ENCODE data around the gene APOH. TPM values are rescaled to one million over a fixed set of nuclear protein-coding genes. Genes with fewer than 3 reads are reported as not detected.
A peak's percentile ranks its signal among the peaks of the same experiment; 100 is the strongest.

The APOH gene
- polyA plus RNA-seq, 1 donor (not counting 4 experiments of a cell fraction or from before 2014, with no cell fraction given): not detected

DNA sequence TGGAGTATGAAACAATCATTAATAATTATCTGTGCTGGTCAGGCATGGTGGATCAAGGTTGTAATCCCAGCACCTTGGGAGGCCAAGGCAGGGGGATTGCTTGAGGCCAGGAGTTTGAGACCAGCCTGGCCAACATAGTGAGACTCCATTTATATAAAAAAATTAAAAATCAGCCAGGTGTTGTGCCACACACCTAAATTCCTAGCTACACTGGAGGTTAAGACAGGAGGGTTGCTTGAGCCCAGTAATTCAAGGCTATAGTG is 44.3 kb upstream of the APOH start:
- H3K36me3 ChIP-seq (ENCODE audit: control insufficient read depth in 2 of 2, extremely low read depth in 1 of 2, insufficient read depth in 2 of 2, low read length in 2 of 2): no peaks in the 10 kb centered on the region
- H3K4me2 ChIP-seq (ENCODE audit: control insufficient read depth, extremely low read depth, insufficient read depth, low read depth, low read length): peak overlapping the region; percentile 70
- H4K20me1 ChIP-seq (ENCODE audit: control insufficient read depth, extremely low read depth, insufficient read depth, low read length): no peaks in the 10 kb centered on the region
- peaks cover 35% of the 10 kb centered on the region for H3K4me1 ChIP-seq (ENCODE audit: control insufficient read depth, extremely low read depth, insufficient read depth, low read length)
- FAIRE-seq: no peak
- no peak overlapping the region for H2AFZ ChIP-seq (ENCODE audit: control insufficient read depth, low read length)
- peaks cover 2% of the 10 kb centered on the region for H3K9me1 ChIP-seq (ENCODE audit: control insufficient read depth, extremely low read depth, insufficient read depth, low read length)
- H3K79me2 ChIP-seq (ENCODE audit: control insufficient read depth, insufficient read depth, low read length): no peaks in the 10 kb centered on the region
- peak overlapping the region; percentile 36 for H3K27ac ChIP-seq (ENCODE audit: control insufficient read depth, insufficient read depth, low read length)
- TF ChIP-seq, protein P1, sequence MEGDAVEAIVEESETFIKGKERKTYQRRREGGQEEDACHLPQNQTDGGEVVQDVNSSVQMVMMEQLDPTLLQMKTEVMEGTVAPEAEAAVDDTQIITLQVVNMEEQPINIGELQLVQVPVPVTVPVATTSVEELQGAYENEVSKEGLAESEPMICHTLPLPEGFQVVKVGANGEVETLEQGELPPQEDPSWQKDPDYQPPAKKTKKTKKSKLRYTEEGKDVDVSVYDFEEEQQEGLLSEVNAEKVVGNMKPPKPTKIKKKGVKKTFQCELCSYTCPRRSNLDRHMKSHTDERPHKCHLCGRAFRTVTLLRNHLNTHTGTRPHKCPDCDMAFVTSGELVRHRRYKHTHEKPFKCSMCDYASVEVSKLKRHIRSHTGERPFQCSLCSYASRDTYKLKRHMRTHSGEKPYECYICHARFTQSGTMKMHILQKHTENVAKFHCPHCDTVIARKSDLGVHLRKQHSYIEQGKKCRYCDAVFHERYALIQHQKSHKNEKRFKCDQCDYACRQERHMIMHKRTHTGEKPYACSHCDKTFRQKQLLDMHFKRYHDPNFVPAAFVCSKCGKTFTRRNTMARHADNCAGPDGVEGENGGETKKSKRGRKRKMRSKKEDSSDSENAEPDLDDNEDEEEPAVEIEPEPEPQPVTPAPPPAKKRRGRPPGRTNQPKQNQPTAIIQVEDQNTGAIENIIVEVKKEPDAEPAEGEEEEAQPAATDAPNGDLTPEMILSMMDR (optimal IDR thresholded peaks at IDR 0.05 in 1 of 3, IDR thresholded peaks at IDR 0.05 in 1 of 3, conservative IDR thresholded peaks at IDR 0.05 in 1 of 3; ENCODE audit: extremely low read depth in 1 of 3, insufficient read depth in 2 of 3, low read length in 3 of 3): no peak
- no peak for TF ChIP-seq EZH2 (IDR thresholded peaks at IDR 0.05; ENCODE audit: low read length)
- no peak overlapping the region for H3K9ac ChIP-seq (ENCODE audit: control insufficient read depth, extremely low read depth, insufficient read depth, low read length)
- dilution Hi-C loops (cut with MboI; ENCODE audit: extremely low pct_ligation_motif_present, low sequenced_read_pairs): no loop called here
- no peaks in the 10 kb centered on the region for H3K27me3 ChIP-seq (ENCODE audit: control insufficient read depth, extremely low read depth, insufficient read depth, low read length)
- H3K4me3 ChIP-seq (ENCODE audit: control insufficient read depth in 2 of 3, extremely low read depth in 1 of 3, insufficient read depth in 2 of 3, low read depth in 1 of 3, low read length in 3 of 3): no peak overlapping the region
- H3K9me3 ChIP-seq (ENCODE audit: control insufficient read depth, low read depth, low read length): no peaks in the 10 kb centered on the region
- DNase-seq (ENCODE audit: low read depth, low spot score): no peak

DNA sequence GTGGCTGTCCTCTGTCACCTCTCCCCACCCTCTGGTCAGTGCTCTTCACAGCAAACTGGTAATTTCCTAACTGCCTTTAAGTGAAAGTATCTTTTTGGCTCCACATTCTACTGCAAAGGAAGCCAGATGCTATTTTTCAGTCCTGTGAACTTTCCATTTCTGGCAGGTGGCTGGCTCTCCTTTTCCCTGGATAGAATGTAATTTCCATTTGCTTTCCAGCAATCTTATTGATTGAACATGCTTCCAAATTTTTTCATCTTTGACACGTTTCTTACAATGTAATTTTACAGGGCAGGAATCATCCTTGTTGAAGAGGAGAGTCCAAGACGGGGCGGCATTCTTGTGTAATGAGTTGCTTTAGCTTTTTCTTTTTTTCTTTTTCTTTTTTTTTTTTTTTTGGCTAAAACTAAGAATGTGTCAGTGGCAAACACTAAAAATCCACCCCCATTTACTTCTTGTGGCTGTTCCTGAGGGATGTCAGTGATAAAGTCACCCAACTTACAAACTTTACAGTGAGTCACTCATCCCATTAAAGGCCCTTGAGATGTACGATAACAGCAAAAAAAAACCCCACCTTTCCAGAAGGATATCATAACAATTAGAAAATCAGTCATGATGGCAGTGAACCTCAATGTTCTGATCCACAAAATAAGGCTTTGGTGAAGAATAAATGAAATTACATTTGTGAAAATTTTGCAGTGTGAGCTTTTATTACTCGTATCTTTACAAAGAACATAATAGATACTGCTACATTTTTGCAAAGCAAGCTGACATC is 43.8 kb upstream of the APOH start:
- FAIRE-seq (no peak), DNase-seq (ENCODE audit: low read depth, low spot score) (no peak)
- Histone ChIP-seq H3K9ac (ENCODE audit: control insufficient read depth, extremely low read depth, insufficient read depth, low read length) (no peak overlapping the region), H3K27ac (ENCODE audit: control insufficient read depth, insufficient read depth, low read length) (peak overlapping the region; percentile 36), H3K79me2 (ENCODE audit: control insufficient read depth, insufficient read depth, low read length) (no peaks in the 10 kb centered on the region), H3K36me3 (ENCODE audit: control insufficient read depth in 2 of 2, extremely low read depth in 1 of 2, insufficient read depth in 2 of 2, low read length in 2 of 2) (no peaks in the 10 kb centered on the region), H3K4me1 (ENCODE audit: control insufficient read depth, extremely low read depth, insufficient read depth, low read length) (peaks cover 39% of the 10 kb centered on the region), H3K4me2 (ENCODE audit: control insufficient read depth, extremely low read depth, insufficient read depth, low read depth, low read length) (peak overlapping the region; percentile 70), H4K20me1 (ENCODE audit: control insufficient read depth, extremely low read depth, insufficient read depth, low read length) (no peaks in the 10 kb centered on the region), H3K4me3 (ENCODE audit: control insufficient read depth in 2 of 3, extremely low read depth in 1 of 3, insufficient read depth in 2 of 3, low read depth in 1 of 3, low read length in 3 of 3) (peak overlapping the region in 1 of 3 experiments; percentile 38), H2AFZ (ENCODE audit: control insufficient read depth, low read length) (peak overlapping the region; percentile 6), H3K27me3 (ENCODE audit: control insufficient read depth, extremely low read depth, insufficient read depth, low read length) (no peaks in the 10 kb centered on the region), H3K9me1 (ENCODE audit: control insufficient read depth, extremely low read depth, insufficient read depth, low read length) (peaks cover 2% of the 10 kb centered on the region), H3K9me3 (ENCODE audit: control insufficient read depth, low read depth, low read length) (no peaks in the 10 kb centered on the region)
- dilution Hi-C loops (cut with MboI; ENCODE audit: extremely low pct_ligation_motif_present, low sequenced_read_pairs): no loop called here
- TF ChIP-seq, protein P1 (optimal IDR thresholded peaks at IDR 0.05 in 1 of 3, IDR thresholded peaks at IDR 0.05 in 1 of 3, conservative IDR thresholded peaks at IDR 0.05 in 1 of 3; ENCODE audit: extremely low read depth in 1 of 3, insufficient read depth in 2 of 3, low read length in 3 of 3): no peak
- no peak for TF ChIP-seq EZH2 (IDR thresholded peaks at IDR 0.05; ENCODE audit: low read length)

Measured in keratinocyte (primary cell).